Measurements from ENCODE around the gene OR10H1.

Gene OR10H1

GRCh38 chr19:15759962-15760565, 55.4 kb downstream of the OR10H1 start:
- no peak for DNase-seq

- no peak for DNase-seq
Measured at GRCh38 chr19:15758379-15758778, 57.1 kb downstream of the OR10H1 start.
